ENCODE data around the gene PFAS.

DNA sequence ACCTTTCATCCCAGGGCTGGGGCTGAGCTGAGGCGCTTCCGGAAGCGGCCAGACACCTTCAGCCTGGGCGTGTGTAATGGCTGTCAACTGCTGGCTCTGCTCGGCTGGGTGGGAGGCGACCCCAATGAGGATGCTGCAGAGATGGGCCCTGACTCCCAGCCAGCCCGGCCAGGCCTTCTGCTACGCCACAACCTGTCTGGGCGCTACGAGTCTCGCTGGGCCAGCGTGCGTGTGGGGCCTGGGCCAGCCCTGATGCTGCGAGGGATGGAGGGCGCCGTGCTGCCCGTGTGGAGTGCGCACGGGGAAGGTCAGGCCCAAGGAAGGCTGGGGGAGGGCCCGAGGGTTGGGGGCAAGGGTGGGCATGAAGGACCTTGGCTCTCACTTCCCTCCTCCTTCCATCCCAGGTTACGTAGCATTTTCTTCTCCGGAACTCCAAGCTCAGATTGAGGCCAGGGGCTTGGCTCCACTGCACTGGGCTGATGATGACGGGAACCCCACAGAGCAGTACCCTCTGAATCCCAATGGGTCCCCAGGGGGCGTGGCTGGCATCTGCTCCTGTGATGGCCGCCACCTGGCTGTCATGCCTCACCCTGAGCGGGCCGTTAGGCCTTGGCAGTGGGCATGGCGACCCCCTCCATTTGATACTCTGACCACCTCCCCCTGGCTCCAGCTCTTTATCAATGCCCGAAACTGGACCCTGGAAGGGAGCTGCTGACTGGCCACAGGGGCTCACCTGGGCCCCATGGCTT is 19.6 kb downstream of the PFAS start:
- TF ChIP-seq, protein P1, sequence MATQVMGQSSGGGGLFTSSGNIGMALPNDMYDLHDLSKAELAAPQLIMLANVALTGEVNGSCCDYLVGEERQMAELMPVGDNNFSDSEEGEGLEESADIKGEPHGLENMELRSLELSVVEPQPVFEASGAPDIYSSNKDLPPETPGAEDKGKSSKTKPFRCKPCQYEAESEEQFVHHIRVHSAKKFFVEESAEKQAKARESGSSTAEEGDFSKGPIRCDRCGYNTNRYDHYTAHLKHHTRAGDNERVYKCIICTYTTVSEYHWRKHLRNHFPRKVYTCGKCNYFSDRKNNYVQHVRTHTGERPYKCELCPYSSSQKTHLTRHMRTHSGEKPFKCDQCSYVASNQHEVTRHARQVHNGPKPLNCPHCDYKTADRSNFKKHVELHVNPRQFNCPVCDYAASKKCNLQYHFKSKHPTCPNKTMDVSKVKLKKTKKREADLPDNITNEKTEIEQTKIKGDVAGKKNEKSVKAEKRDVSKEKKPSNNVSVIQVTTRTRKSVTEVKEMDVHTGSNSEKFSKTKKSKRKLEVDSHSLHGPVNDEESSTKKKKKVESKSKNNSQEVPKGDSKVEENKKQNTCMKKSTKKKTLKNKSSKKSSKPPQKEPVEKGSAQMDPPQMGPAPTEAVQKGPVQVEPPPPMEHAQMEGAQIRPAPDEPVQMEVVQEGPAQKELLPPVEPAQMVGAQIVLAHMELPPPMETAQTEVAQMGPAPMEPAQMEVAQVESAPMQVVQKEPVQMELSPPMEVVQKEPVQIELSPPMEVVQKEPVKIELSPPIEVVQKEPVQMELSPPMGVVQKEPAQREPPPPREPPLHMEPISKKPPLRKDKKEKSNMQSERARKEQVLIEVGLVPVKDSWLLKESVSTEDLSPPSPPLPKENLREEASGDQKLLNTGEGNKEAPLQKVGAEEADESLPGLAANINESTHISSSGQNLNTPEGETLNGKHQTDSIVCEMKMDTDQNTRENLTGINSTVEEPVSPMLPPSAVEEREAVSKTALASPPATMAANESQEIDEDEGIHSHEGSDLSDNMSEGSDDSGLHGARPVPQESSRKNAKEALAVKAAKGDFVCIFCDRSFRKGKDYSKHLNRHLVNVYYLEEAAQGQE (IDR thresholded peaks at IDR 0.05; ENCODE audit: unreplicated experiment) = no peak
- TF ChIP-seq, protein P2, sequence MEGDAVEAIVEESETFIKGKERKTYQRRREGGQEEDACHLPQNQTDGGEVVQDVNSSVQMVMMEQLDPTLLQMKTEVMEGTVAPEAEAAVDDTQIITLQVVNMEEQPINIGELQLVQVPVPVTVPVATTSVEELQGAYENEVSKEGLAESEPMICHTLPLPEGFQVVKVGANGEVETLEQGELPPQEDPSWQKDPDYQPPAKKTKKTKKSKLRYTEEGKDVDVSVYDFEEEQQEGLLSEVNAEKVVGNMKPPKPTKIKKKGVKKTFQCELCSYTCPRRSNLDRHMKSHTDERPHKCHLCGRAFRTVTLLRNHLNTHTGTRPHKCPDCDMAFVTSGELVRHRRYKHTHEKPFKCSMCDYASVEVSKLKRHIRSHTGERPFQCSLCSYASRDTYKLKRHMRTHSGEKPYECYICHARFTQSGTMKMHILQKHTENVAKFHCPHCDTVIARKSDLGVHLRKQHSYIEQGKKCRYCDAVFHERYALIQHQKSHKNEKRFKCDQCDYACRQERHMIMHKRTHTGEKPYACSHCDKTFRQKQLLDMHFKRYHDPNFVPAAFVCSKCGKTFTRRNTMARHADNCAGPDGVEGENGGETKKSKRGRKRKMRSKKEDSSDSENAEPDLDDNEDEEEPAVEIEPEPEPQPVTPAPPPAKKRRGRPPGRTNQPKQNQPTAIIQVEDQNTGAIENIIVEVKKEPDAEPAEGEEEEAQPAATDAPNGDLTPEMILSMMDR (conservative IDR thresholded peaks at IDR 0.05; ENCODE audit: low read depth in 2 of 2) = no peak
- TF ChIP-seq EZH2phosphoT487 (IDR thresholded peaks at IDR 0.05; ENCODE audit: unreplicated experiment) (no peak), POLR2AphosphoS5 (IDR thresholded peaks at IDR 0.05; ENCODE audit: low read depth) (no peak), EZH2 (IDR thresholded peaks at IDR 0.05; ENCODE audit: low read depth, unreplicated experiment) (no peak), CREB1 (CRISPR knock-in tag; IDR thresholded peaks at IDR 0.05; ENCODE audit: low read depth) (no peak), JUNB (IDR thresholded peaks at IDR 0.05; ENCODE audit: unreplicated experiment) (no peak)

All from GM23338 (cell line).